Measurements from ENCODE around the gene PIR. TPM values are rescaled to one million over a fixed set of nuclear protein-coding genes. Genes with fewer than 3 reads are reported as not detected.

Gene PIR
- total and polyA plus RNA-seq, 2 of the 8 experiments (the other 6 are each of a cell fraction or from before 2014, with no cell fraction given), result 6.4 to 10.3 TPM

- no peak for DNase-seq (ENCODE audit: low read depth in 1 of 2, low spot score in 2 of 2)
- WGBS, 2 experiments (ENCODE audit: extremely low coverage in 1 of 2, insufficient coverage in 1 of 2, insufficient read length in 1 of 2, insufficient replicate concordance in 2 of 2, low coverage in 1 of 2, low lambda C conversion rate in 2 of 2, missing lambda C conversion rate in 1 of 2), result 91% methylated on average over 1 of the region's 2 CpGs; no CpG with 5 or more reads in 1 of the 2 experiments
These were observed 57.1 kb downstream of the PIR start for GRCh38 chrX:15435836-15436619.

More at GRCh38 chrX:15435836-15436619, 57.1 kb downstream of the PIR start:
- Histone ChIP-seq H4K5ac (ENCODE audit: insufficient read length, low read depth, low read length) (no peak overlapping the region), H3K4me3 (ENCODE audit: extremely low read depth in 1 of 4, insufficient read depth in 2 of 4, low read depth in 3 of 4, low read length in 4 of 4) (no peak overlapping the region), H3K27me3 (replicated peaks in 1 of 4; ENCODE audit: control insufficient read depth in 3 of 4, extremely low read depth in 1 of 4, insufficient read depth in 3 of 4, low read length in 3 of 4) (no peaks in the 10 kb centered on the region), H3K4ac (replicated peaks; ENCODE audit: insufficient read length, low read depth, low read length) (no peak overlapping the region), H4K91ac (replicated peaks; ENCODE audit: insufficient read length, low read length) (no peak overlapping the region), H4K8ac (ENCODE audit: extremely low read depth, insufficient read depth, low read length) (no peak overlapping the region), H3K23ac (ENCODE audit: insufficient read length) (no peak overlapping the region), H3K79me2 (ENCODE audit: control insufficient read depth in 1 of 2, insufficient read depth in 2 of 2, low read length in 2 of 2) (no peaks in the 10 kb centered on the region), H3K23me2 (ENCODE audit: low read depth, low read length) (no peaks in the 10 kb centered on the region), H3K79me1 (ENCODE audit: low read depth, low read length) (no peaks in the 10 kb centered on the region), H3K27ac (ENCODE audit: low read depth, low read length) (no peak overlapping the region), H3K36me3 (ENCODE audit: control insufficient read depth in 2 of 4, insufficient read depth in 4 of 4, low read length in 3 of 4) (no peaks in the 10 kb centered on the region), H3K18ac (ENCODE audit: extremely low read depth, low read length) (no peak overlapping the region), H3K9ac (replicated peaks in 1 of 4; ENCODE audit: extremely low read depth in 1 of 4, low read depth in 3 of 4, low read length in 3 of 4) (no peak overlapping the region), H4K20me1 (replicated peaks in 1 of 2; ENCODE audit: control insufficient read depth in 1 of 2, insufficient read depth in 2 of 2, low read length in 2 of 2) (no peaks in the 10 kb centered on the region), H3K56ac (replicated peaks; ENCODE audit: insufficient read length, low read depth, low read length) (no peak overlapping the region), H3K4me1 (replicated peaks in 1 of 4; ENCODE audit: control insufficient read depth in 3 of 4, insufficient read depth in 4 of 4, low read length in 3 of 4) (no peaks in the 10 kb centered on the region), H2BK12ac (ENCODE audit: low read depth, low read length) (no peak overlapping the region), H2BK120ac (replicated peaks; ENCODE audit: low read depth, low read length) (no peak overlapping the region), H2AFZ (ENCODE audit: low read length) (no peak overlapping the region), H3K14ac (ENCODE audit: insufficient read length) (no peak overlapping the region), H2BK15ac (ENCODE audit: low read length) (no peak overlapping the region), H2BK20ac (ENCODE audit: low read length) (no peak overlapping the region), H2BK5ac (ENCODE audit: low read depth, low read length) (no peak overlapping the region), H2AK5ac (ENCODE audit: low read depth, low read length) (no peak overlapping the region), H3K9me3 (ENCODE audit: insufficient read depth in 2 of 2, low read depth in 1 of 2, low read length in 1 of 2) (no peaks in the 10 kb centered on the region), H3K4me2 (ENCODE audit: insufficient read depth in 1 of 2, low read depth in 2 of 2, low read length in 2 of 2) (no peak overlapping the region)
- ChIA-PET POLR2A (ENCODE audit: partially characterized antibody) (no interaction called here), CTCF (ENCODE audit: partially characterized antibody) (no interaction called here)
- FAIRE-seq, result no peak
- no peak for TF ChIP-seq SP2 (IDR thresholded peaks at IDR 0.05; ENCODE audit: low read length)
- no peak for TF ChIP-seq E2F6 (IDR thresholded peaks at IDR 0.05)
- no peak for TF ChIP-seq SAP30 (IDR thresholded peaks at IDR 0.05; ENCODE audit: insufficient read depth, insufficient replicate concordance, low read length)
- no peak for TF ChIP-seq CREB1 (IDR thresholded peaks at IDR 0.05)
- TF ChIP-seq TCF12 (IDR thresholded peaks at IDR 0.05; ENCODE audit: low read depth, low read length), result no peak

Measured in H1 (cell line).